Ovary (tissue), 10 donors: ENCODE results near the gene VAV2. TPM values are rescaled to one million over a fixed set of nuclear protein-coding genes. Genes with fewer than 3 reads are reported as not detected.

ENCODE experiments used
- DNase-seq, 5 donors: peaks; one replicate each; pipeline ENCODE4 v3.0.0-alpha.2; 2019 to 2020
- H3K27ac ChIP-seq, 2 donors: fragments of 200-600 bp; one replicate each; pipeline versions ENCODE4 v1.5.1 to v1.8.0; 2019 to 2022
- H3K27me3 ChIP-seq: fragments of 200-600 bp; one replicate; pipeline ENCODE4 v1.8.0; 2022
- H3K36me3 ChIP-seq: fragments of 200-600 bp; sonication (generic); one replicate; pipeline ENCODE4 v1.5.1; 2019
- H3K4me1 ChIP-seq: one replicate; pipeline ENCODE4 v1.8.1; 2013; ENCODE audit warnings: mild to moderate bottlenecking, moderate library complexity; ENCODE audit not compliant: insufficient read depth
- H3K4me3 ChIP-seq: fragments of 200-600 bp; sonication (generic); one replicate; pipeline ENCODE4 v1.5.1; 2017
- H3K9me3 ChIP-seq, 2 donors: fragments of 200-600 bp in 1 of 2; sonication (generic) in 1 of 2; one replicate each; pipeline versions ENCODE4 v1.5.1 to v1.8.1; 2013 to 2019; ENCODE audit warnings: mild to moderate bottlenecking in 1 of 2, moderate library complexity in 1 of 2
- CTCF ChIP-seq, 3 donors: fragments of 450-650 bp in 2 of 3; fragments of 200-600 bp in 1 of 3; IDR thresholded peaks; one replicate each; pipeline versions ENCODE4 v1.5.1 to v1.8.0; 2016 to 2022; ENCODE audit warnings: antibody characterized with exemption in 3 of 3, mild to moderate bottlenecking in 1 of 3
- EP300 ChIP-seq: sonication (generic); formaldehyde crosslinking; IDR thresholded peaks from one replicate; pipeline ENCODE4 v1.6.1; 2017; ENCODE audit warnings: antibody characterized with exemption
- POLR2A ChIP-seq: fragments of 450-650 bp; IDR thresholded peaks from one replicate; pipeline ENCODE4 v1.6.1; 2017; ENCODE audit warnings: antibody characterized with exemption, mild to moderate bottlenecking, moderate library complexity
- WGBS, 3 donors: extraction: QIAGEN DNeasy Blood & Tissue Kit in 1 of 3; methylation state at CpG; one replicate each; pipeline versions ENCODE4 v1.1.5 to v1.1.7; 2013 to 2017; 5-methylcytosine and 5-hydroxymethylcytosine counted together
- intact Hi-C, 4 donors: fragments of 100-400 bp; cut with DNase I; formaldehyde crosslinking; loops; one replicate each; pipeline versions ENCODE4 v1.11.0 to v1.15.1; 2022 to 2023
- long read RNA-seq, 3 donors: library from polyadenylated mRNA in 2 of 3; unstranded in 2 of 3; transcript quantifications; one replicate each; pipeline ENCODE4 v2.0.0 and lab custom pipeline, GENCODE V29; 2021 to 2026
- polyA plus RNA-seq, 2 donors: library from polyadenylated mRNA; stranded (reverse); fragments of 200-250 nt in 1 of 2; fragments of 350-450 nt in 1 of 2; fragmentation: Illumina TruSeq in 1 of 2; extraction: RNeasy Lipid Tissue Mini Kit (QIAGEN cat#74804) in 1 of 2; gene quantifications; one replicate each; pipeline ENCODE4 v1.2.3, GENCODE V29; 2013 to 2014
- total RNA-seq, 7 donors: library from RNA; depleted of rRNA in 2 of 7; stranded (reverse); fragments of >200 nt in 2 of 7; fragmentation: NEBNext Ultra II Directional in 3 of 7; extraction: Animal tissue kit (Norgen Biotek cat#: 25700) in 3 of 7; gene quantifications; one replicate each; pipeline versions ENCODE4 v1.1.0 to v1.2.4, GENCODE V29; 2016 to 2023
- donor health status: DM: no; HTN: no; CAD: no; lungs with moderate emphysema.
- donor health status: DM: no; HTN: no; CAD: no.
- donor health status: Bipolar disorder and iron deficiency.
- donor health status: DM: yes; HTN: yes; CAD: no.
- donor health status: DM: no; HTN: no; CAD: no.
- donor health status: DM: yes; HTN: yes; CAD: no.

VAV2 gene
- total RNA-seq (10 to 100 TPM in 2 of 7 donors, 1 to 10 TPM in 5; 3.7 to 14.1 (median 7.8) TPM), polyA plus RNA-seq (1 to 10 TPM; 5.4 to 6.7 TPM)
- long read RNA-seq, donor 1, partial matches to known transcripts = 11 of 12 reads
- long read RNA-seq, donor 1, other reads (novel, unspliced or antisense) = 1 of 12 reads
- long read RNA-seq, donor 2, full-length matches to known transcripts = 3 of 3 reads
- long read RNA-seq, donor 2, partial matches to known transcripts = 0 of 3 reads
- long read RNA-seq, donor 2, other reads (novel, unspliced or antisense) = 0 of 3 reads
- long read RNA-seq, donor 3, full-length matches to known transcripts = 20 of 37 reads
- long read RNA-seq, donor 3, partial matches to known transcripts = 5 of 37 reads
- long read RNA-seq, donor 3, other reads (novel, unspliced or antisense) = 12 of 37 reads

- no peaks in the 10 kb centered on the region for H3K36me3 ChIP-seq
- H3K4me1 ChIP-seq = peaks cover 6% of the 10 kb centered on the region
- DNase-seq = peak; percentile 46 to 69 (median 60)
- H3K9me3 ChIP-seq = no peaks in the 10 kb centered on the region
- WGBS, 3 donors = 0 to 1% (median 1%) methylated on average over 24 to 124 of the region's 124 CpGs
- peak within 1 kb of the TSS; percentile 66 for H3K4me3 ChIP-seq
- peak in 1 of 3 donors; percentile 7 for TF ChIP-seq CTCF (IDR thresholded peaks at IDR 0.05)
- TF ChIP-seq EP300 = no peak
- H3K27me3 ChIP-seq = no peaks in the 10 kb centered on the region
- intact Hi-C loops = no loop called here
- peak within 1 kb of the TSS; percentile 68 to 70 for H3K27ac ChIP-seq
Observed at GRCh38 chr9:133991964-133992779, at the start of gene VAV2. TSS of gene VAV2 (minus strand) at chr9:133992324. CDS start at chr9:133992278, 46 bp downstream.

GRCh38 chr9:134041649-134041962 is 49.5 kb upstream of the VAV2 start:
- Histone ChIP-seq H3K4me1 (no peaks in the 10 kb centered on the region), H3K27ac (no peak overlapping the region), H3K9me3 (no peaks in the 10 kb centered on the region), H3K4me3 (no peak overlapping the region), H3K36me3 (no peaks in the 10 kb centered on the region), H3K27me3 (no peaks in the 10 kb centered on the region)
- TF ChIP-seq CTCF (IDR thresholded peaks at IDR 0.05) (no peak), EP300 (no peak), POLR2A (no peak)
- WGBS, 3 donors = 86 to 90% (median 89%) methylated on average over 16 of the region's 16 CpGs
- DNase-seq = no peak
- intact Hi-C loops = no loop called here

GRCh38 chr9:134040781-134041648 is 48.9 kb upstream of the VAV2 start:
- no peak for DNase-seq
- no peaks in the 10 kb centered on the region for H3K4me1 ChIP-seq
- H3K36me3 ChIP-seq = no peaks in the 10 kb centered on the region
- WGBS, 3 donors = 80 to 82% (median 82%) methylated on average over 21 of the region's 21 CpGs
- H3K27ac ChIP-seq = no peak overlapping the region
- TF ChIP-seq EP300 (no peak), CTCF (IDR thresholded peaks at IDR 0.05) (no peak), POLR2A (no peak)
- intact Hi-C loops = no loop called here
- H3K9me3 ChIP-seq = no peaks in the 10 kb centered on the region
- no peaks in the 10 kb centered on the region for H3K27me3 ChIP-seq
- no peak overlapping the region for H3K4me3 ChIP-seq

GRCh38 chr9:134040176-134040565 is 48.0 kb upstream of the VAV2 start:
- no peak for DNase-seq
- 94 to 98% (median 96%) methylated on average over 17 of the region's 17 CpGs for WGBS, 3 donors
- Histone ChIP-seq H3K27me3 (no peaks in the 10 kb centered on the region), H3K4me3 (no peak overlapping the region), H3K9me3 (no peaks in the 10 kb centered on the region), H3K36me3 (no peaks in the 10 kb centered on the region), H3K27ac (no peak overlapping the region), H3K4me1 (no peaks in the 10 kb centered on the region)
- intact Hi-C loops = no loop called here
- TF ChIP-seq POLR2A = no peak
- no peak for TF ChIP-seq CTCF (IDR thresholded peaks at IDR 0.05)
- TF ChIP-seq EP300 = no peak
